Retina (tissue), 1 donor: ENCODE results near the gene MARCO.
"Not testable (repeated sequence)": the region's sequence is repeated elsewhere in the genome, so short reads cannot be mapped to it uniquely, and the experiment has no call there.

ENCODE experiments used
- DNase-seq: peaks from one replicate; pipeline ENCODE4 v3.0.0-alpha.2; 2016

Gene MARCO

GRCh38 chr2:118932949-118933348 lies 9.0 kb upstream of the MARCO start:
- no peak for DNase-seq

DNA sequence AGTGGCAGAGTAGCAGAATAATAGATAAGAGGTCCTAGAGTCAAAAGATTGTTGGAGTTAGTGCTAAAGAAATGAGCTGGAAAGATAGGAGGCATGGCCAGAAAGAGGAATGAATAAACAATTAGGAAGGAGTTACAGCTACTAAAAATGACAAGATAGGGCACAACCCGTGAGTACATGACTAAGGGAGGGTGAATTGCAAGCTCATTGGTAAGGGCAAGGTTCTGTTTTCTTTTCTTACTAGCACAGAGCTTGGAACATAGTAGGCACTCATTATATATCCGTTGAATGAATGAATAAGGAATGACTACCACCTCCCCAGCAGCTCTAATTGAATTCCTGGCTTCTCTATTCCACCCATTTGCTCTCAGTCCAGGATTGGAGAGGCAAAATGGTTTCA lies 5.7 kb upstream of the MARCO start:
- DNase-seq = no peak

GRCh38 chr2:118936936-118937335 lies 5.1 kb upstream of the MARCO start:
- no peak for DNase-seq

DNA sequence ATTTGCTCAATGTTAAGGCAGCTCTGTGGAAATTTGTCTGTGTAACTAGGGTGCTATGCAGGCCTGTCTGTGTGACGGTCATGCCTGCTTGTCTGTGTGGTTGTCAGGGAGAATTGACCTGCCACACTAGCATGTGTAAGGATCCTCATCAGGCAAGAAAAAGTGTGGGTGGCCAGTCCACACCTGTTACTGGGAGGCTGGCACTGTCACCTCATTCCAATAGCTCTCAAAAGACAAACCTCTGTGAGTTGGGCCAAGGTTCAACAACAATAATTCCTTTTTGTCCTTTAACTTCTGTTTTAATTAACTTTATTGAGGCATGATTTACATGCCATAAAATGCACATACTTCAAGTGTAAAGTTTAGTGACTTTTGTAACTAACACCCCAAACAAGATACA lies 4.2 kb upstream of the MARCO start:
- DNase-seq = no peak

DNA sequence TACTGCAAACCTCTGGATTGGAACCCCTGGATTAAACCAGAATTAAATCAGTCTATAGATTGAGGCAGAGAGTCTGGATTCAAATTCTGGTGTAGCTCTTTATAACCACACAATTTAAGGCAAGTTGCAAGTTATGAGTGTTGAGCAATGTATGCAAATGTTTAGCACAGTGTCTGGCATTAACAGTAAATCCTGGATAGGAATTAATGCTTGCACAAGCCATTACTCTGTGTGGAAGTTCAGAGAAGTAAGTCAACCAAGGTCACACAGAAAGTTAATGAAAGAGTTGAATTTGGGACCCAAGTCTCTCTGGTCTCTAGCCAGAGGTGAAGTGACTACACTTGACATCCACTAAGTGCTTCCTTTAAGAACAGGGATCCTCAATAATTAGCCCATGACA lies 2.0 kb upstream of the MARCO start:
- DNase-seq = no peak

DNA sequence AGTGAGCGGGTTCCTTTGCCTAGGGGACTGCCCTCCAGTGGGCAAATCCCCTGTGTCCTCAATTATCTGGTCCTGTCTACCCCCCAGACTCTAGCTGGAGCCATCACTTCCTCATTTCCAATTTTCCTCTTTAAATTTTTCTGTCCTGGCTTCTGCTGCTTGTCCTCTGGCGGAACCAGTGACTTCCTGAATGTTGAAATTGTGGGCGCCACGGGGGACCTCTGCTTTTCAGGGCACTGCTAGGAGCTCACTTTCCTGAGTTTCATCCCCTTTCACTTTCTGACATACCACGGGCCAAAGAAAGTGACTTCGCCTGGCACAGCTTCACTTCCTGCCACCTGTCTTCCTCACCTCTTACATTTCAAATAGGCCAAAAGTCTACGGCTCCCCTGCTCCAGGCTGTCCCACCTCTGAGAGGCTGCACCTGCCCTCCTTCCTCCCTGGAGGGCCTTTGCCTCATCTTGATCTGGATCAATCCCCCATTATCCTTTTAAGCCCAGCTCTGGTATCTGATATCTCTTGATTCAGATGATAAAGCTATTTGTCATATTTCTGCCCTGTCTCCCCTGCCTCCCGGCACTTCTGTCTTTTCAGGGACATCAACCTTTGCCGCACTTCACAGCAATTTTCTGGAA lies 1.4 kb upstream of the MARCO start:
- DNase-seq = no peak

- DNase-seq = no peak
Observed at GRCh38 chr2:118943286-118943685, 1.3 kb downstream of the MARCO start.

GRCh38 chr2:118945881-118946280 lies 3.9 kb downstream of the MARCO start:
- no peak for DNase-seq

GRCh38 chr2:118948266-118948665 lies 6.3 kb downstream of the MARCO start:
- not testable (repeated sequence) for DNase-seq

- no peak for DNase-seq
Observed at GRCh38 chr2:118954297-118955060, 12.5 kb downstream of the MARCO start.

GRCh38 chr2:118965737-118966136 lies 23.7 kb downstream of the MARCO start:
- DNase-seq = no peak

DNA sequence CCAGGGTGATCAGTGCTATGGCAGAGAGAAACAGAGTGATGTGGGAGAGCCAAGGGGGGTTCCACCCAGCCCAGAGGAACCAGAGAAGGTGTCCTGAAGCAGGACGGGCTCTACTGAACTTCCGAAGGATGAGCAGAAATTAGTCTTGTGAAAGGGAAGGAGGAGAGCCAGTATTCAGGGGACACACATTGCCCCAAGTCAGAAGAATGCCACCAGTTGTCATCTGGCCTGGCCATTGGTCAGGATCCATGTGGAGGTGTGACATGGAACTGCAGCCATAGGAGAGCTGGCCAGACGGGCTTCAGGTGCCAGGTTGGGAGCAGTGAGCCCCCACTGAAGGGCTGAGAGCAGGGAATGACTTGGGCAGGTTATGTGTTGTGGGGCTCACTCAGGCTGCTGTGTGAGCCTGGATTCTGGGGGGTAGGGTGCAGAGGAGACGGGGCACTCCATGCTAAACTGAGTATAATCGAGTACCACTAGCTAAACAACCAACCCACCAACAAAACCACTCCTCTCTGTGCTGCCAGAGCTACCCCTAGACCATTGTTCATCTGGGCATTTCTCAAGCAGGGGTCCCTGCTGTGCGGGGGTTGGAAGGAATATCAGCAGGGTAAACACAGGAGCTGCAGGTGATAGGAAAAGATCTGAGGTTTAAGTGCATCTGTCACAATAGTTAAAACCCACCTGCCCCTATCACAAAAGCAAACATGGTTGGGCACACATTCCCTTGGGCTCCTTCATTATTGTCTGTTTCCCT lies 25.3 kb downstream of the MARCO start:
- DNase-seq = no peak

DNA sequence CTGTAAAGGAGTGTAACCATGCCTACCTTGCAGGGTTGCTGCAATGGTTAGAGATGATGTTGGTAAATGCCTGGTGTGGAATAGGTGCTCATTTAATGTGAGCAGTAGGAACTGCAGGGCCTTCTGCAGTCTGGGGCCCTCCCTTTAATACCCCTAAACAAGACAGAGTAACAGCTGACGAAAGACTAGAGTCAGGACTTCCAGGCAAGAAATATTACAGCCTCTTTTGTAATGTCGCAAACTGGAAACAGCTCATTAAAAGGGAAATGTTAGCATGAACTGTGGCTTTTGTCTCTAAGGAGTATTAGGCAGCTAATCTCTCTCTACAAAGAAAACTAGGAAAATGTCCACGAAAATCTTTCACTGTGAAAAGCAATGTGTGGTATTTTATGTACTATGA lies 26.0 kb downstream of the MARCO start:
- DNase-seq = no peak

GRCh38 chr2:118968961-118969733 lies 27.2 kb downstream of the MARCO start:
- no peak for DNase-seq

GRCh38 chr2:118969734-118970395 lies 27.9 kb downstream of the MARCO start:
- DNase-seq = no peak

- no peak for DNase-seq
Observed at GRCh38 chr2:118970396-118971135, 28.6 kb downstream of the MARCO start.

DNA sequence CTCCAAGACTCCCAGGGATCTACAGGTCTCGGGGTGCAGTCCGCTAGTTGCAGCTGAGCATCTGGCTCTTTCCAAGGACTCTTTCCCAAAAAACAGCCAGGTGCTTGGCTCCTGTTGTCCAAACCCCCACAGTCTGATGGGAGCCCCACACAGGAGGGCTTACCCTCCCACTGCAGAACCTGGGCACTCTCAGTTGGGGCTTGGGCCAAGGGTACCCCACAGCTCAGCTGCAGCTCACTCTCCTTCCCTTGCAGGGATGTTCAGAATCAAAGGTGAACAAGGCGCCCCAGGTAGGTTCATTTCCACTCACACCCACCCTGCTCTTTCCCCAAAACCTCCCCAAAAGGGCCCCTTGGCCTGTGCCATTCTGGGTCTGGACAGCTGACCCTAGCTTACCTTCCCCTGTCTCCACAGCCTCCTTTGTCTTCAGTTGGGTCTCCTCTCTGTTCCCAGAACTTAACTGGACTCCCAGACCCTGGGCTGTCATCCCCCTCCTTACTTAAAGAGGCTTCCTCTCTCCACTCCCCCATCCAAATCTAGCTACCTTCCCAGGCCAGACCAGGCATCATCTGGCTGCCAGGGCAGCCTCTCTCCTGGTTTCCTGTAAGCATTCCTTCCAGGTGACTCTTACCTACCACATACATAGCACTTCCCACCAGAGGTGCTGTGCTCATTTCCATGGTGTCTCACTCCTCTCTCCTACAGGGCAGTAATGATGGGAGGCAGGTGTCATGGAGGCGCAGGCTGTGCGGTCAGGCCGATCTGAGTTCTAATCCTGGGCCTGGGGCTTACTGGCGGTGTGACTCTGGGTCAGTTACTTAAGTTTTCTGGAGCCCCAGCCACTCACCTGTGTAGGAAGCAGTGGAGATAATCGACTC lies 29.5 kb downstream of the MARCO start:
- DNase-seq = no peak

DNA sequence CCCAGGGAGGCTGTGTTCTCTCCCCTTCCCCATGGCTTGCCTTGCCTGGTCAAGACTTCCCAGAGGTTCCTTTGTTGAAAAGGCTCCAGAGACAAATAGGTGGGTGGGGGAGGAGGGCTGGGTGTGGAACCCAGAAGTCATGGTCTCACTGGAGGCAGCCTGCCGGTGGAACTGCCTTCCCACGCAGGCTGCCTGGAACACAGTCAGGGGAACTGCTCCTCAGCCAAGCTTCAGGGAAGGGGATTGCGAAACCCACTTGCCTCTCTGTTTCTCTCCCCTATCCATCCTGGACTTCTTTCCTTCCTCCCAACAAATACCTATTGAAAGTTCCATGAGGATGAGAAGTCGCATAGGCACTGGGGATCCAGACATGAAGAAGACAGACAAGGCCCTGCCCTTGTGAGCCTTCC lies 31.6 kb downstream of the MARCO start:
- DNase-seq = no peak

GRCh38 chr2:118974103-118974993 lies 32.4 kb downstream of the MARCO start:
- DNase-seq = no peak

GRCh38 chr2:118975133-118975532 lies 33.1 kb downstream of the MARCO start:
- DNase-seq = no peak
